ENCODE data around the gene COLGALT1.
"Not testable (repeated sequence)": the region's sequence is repeated elsewhere in the genome, so short reads cannot be mapped to it uniquely, and the experiment has no call there.

The COLGALT1 gene

DNA sequence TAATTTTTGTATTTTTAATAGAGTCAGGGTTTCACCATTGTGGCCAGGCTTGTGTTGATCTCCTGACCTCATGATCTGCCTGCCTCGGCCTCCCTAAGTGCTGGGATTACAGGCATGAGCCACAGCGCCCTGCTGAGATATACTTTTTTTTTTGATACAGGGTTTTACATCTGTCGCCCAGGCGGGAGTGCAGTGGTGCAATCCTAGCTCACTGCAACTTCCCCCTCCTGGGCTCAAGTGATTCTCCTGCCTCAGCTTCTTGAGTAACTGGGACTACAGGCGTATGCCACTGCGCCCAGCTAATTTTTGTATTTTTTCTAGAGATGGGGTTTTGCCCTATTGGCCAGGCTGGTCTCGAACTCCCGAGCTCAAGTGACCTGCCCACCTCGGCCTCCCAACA is 2.0 kb downstream of the COLGALT1 start:
- in situ Hi-C loops (cut with MboI; ENCODE audit: low sequenced_read_pairs), result no loop called here

- in situ Hi-C loops (cut with MboI; ENCODE audit: low sequenced_read_pairs), result no loop called here
Observed at GRCh38 chr19:17560205-17560595, 4.8 kb downstream of the COLGALT1 start.

- in situ Hi-C loops (cut with MboI; ENCODE audit: low sequenced_read_pairs), result no loop called here
Observed at GRCh38 chr19:17562097-17562496, 6.6 kb downstream of the COLGALT1 start.

DNA sequence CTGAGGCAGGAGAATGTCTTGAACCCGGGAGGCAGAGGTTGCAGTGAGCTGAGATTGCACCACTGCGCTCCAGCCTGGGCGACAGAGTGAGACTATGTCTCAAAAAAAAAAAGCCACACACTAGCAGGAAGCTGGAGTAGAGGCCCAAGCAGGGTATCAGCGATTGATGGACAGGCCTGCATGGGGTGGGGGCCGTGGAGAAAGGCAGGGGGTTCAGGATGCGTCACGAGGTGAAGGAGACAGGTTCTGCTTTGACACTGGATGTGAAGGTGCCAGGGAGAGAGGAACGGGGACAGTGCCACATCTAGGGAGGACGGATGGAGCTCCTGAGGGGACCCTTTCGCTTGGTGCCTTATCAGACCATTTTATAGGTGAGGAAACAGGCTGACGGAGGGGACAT is 7.1 kb downstream of the COLGALT1 start:
- in situ Hi-C loops (cut with MboI; ENCODE audit: low sequenced_read_pairs), result no loop called here

GRCh38 chr19:17564781-17565180 is 9.3 kb downstream of the COLGALT1 start:
- in situ Hi-C loops (cut with MboI; ENCODE audit: low sequenced_read_pairs), result no loop called here

DNA sequence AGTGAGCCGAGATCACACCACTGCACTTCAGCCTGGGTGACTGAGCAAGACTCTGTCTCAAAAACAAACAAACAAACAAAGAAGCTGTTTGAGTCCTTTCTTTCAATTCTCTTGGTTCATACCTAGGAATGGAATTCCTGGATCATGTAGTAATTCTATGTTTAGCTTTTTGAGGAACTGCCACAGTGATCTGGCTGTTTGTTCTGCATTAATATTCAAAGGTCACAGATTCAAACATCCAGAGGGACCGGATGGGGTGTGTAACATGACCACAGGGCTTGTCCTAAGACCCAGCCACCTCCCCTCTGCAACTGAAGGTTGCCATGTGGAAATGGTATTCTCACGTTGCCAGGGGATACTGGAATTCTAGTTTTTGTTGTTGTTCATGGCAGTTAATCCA is 10.2 kb downstream of the COLGALT1 start:
- in situ Hi-C loops (cut with MboI; ENCODE audit: low sequenced_read_pairs), result no loop called here

GRCh38 chr19:17567940-17568339 is 12.5 kb downstream of the COLGALT1 start:
- in situ Hi-C loops (cut with MboI; ENCODE audit: low sequenced_read_pairs), result no loop called here

DNA sequence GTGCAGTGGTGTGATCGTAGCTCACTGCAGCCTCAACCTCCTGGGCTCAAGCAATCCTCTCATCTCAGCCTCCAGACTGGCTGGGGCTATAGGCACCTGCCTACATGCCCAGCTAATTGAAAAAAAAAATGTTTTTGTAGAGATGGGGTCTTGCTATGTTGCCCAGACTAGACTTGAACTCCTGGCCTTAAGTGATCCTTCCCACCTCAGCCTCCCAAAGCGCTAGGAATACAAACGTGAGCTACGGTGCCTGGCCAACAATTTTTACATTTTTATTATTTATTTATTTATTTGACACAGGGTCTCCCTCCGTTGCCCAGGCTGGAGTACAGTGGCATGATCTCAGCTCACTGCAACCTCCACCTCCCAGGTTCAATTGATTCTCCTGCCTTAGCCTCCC is 14.8 kb downstream of the COLGALT1 start:
- in situ Hi-C loops (cut with MboI; ENCODE audit: low sequenced_read_pairs), result not testable (repeated sequence)

GRCh38 chr19:17570791-17571190 is 15.3 kb downstream of the COLGALT1 start:
- in situ Hi-C loops (cut with MboI; ENCODE audit: low sequenced_read_pairs), result no loop called here

- in situ Hi-C loops (cut with MboI; ENCODE audit: low sequenced_read_pairs), result no loop called here
Observed at GRCh38 chr19:17572638-17573037, 17.2 kb downstream of the COLGALT1 start.

GRCh38 chr19:17575871-17576757 is 20.7 kb downstream of the COLGALT1 start:
- in situ Hi-C loops (cut with MboI; ENCODE audit: low sequenced_read_pairs), result no loop called here

DNA sequence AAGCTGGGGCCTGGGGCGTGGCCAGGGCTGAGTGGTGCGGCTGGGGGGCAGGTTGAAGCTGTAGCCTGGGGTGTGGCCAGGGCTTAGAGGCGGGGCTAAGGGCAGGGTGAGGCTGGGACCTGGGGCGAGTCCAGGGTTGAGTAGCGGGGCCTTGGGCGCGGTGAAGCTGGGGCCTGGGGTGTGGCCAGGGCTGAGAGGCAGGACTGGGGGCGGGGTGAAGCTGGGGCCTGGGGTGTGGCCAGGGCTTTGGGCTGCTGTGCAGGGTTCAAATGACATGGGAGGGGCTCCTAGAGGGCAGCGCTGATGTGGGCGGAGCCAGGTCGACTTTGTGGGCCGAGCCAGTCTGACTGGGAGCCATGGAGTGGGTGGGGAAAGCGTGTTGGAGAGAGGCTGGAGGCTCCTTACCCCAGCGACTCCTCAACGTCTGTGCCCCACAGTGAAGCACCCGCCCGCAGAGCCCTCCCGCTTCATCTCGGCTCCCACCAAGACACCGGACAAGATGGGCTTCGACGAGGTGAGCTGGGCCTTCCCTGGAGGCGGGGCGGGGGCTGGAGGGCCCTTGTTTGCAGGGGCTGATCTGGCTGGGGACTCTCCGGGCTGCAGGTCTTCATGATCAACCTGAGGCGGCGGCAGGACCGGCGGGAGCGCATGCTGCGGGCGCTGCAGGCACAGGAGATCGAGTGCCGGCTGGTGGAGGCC is 21.5 kb downstream of the COLGALT1 start:
- in situ Hi-C loops (cut with MboI; ENCODE audit: low sequenced_read_pairs), result no loop called here

DNA sequence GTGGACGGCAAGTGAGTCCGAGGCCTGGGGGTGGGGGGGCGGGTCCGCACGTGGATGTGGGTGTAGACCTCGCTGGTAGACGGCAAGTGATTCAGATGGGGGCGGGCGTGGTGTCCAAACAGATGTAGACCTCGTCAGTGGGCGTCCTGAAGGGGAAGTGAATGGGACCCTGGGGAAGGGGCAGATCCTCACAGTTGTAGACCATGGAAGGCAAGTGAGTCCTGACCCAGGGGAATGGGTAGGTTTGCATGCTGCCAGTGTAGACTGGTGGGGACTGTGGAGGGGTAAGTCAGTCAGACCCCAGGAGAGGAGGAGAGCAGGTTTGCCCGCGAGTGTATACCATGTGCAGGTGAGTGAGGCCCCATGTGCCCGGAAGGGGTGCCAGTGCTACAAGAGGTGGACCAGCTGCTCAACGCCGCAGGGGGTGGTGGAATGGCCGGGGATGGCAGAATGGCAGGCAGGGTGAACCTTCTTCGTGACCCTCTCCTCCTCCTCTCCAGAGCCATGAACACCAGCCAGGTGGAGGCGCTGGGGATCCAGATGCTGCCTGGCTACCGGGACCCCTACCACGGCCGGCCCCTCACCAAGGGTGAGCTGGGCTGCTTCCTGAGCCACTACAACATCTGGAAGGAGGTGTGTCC is 22.1 kb downstream of the COLGALT1 start:
- in situ Hi-C loops (cut with MboI; ENCODE audit: low sequenced_read_pairs), result no loop called here

- in situ Hi-C loops (cut with MboI; ENCODE audit: low sequenced_read_pairs), result no loop called here
Observed at GRCh38 chr19:17579661-17580244, 24.3 kb downstream of the COLGALT1 start.

- in situ Hi-C loops (cut with MboI; ENCODE audit: low sequenced_read_pairs), result no loop called here
Observed at GRCh38 chr19:17580470-17581144, 25.2 kb downstream of the COLGALT1 start.

- in situ Hi-C loops (cut with MboI; ENCODE audit: low sequenced_read_pairs), result no loop called here
Observed at GRCh38 chr19:17581211-17581874, 25.9 kb downstream of the COLGALT1 start.

- in situ Hi-C loops (cut with MboI; ENCODE audit: low sequenced_read_pairs), result no loop called here
Observed at GRCh38 chr19:17582613-17583012, 27.2 kb downstream of the COLGALT1 start.

DNA sequence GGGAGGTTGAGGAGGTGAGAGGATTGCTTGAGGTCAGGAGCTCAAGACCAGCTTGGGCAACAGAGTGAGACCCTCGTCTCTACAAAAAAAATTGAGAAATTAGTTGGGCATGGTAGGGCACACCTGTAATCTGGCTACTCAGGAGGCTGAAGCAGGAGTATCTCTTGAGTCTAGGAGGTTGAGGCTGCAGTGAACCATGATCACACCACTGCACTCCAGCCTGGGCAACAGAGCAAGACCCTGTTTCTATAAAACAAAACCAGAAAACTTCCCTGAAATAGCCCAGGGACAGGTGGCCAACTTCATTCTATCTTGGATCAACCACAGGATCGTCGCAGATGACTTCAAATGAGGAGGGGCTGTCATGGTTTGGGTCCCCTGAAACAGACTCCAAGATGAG is 28.7 kb downstream of the COLGALT1 start:
- in situ Hi-C loops (cut with MboI; ENCODE audit: low sequenced_read_pairs), result no loop called here

DNA sequence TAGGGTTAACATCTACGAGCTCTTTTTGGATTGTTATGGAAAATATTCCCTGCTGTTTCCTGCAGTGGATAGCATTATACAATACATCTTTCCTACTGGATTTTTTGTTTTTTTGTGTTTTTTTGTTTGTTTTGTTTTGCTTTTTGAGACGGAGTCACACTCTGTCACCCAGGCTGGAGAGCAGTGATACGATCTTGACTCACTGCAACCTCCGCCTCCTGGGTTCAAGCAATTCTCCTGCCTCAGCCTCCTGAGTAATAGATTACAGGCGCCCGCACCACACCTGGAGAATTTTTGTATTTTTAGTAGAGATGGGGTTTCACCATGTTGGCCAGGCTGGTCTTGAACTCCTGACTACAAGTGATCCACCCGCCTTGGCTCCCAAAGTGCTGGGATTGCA is 29.9 kb downstream of the COLGALT1 start:
- in situ Hi-C loops (cut with MboI; ENCODE audit: low sequenced_read_pairs), result not testable (repeated sequence)

DNA sequence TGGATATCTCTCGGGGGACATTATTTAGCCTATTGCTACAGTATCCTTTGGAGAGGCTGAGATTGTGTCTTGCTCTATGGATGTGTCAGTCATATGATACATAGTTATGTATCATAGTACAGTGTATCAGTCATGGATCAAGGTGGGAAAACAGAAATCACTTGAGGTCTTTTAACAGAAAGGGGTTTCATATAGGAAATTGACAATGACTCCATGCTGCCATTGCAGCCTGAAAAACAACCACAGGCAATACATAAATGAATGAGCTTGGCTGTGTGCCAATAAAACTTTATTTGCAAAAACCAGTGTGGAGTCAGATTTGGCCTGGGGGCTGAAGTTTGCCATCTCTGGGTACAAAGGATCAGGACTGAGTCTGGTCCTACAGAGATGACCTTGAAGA is 35.4 kb downstream of the COLGALT1 start:
- in situ Hi-C loops (cut with MboI; ENCODE audit: low sequenced_read_pairs), result no loop called here

Measured in HL-60/S4 treated with phorbol 12-myristate 13-acetate at 8.2 ng/mL for 4 days and 3 days (cell line).